Measurements from ENCODE around the gene MRM1.

Gene MRM1, protein sequence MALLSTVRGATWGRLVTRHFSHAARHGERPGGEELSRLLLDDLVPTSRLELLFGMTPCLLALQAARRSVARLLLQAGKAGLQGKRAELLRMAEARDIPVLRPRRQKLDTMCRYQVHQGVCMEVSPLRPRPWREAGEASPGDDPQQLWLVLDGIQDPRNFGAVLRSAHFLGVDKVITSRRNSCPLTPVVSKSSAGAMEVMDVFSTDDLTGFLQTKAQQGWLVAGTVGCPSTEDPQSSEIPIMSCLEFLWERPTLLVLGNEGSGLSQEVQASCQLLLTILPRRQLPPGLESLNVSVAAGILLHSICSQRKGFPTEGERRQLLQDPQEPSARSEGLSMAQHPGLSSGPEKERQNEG

DNA sequence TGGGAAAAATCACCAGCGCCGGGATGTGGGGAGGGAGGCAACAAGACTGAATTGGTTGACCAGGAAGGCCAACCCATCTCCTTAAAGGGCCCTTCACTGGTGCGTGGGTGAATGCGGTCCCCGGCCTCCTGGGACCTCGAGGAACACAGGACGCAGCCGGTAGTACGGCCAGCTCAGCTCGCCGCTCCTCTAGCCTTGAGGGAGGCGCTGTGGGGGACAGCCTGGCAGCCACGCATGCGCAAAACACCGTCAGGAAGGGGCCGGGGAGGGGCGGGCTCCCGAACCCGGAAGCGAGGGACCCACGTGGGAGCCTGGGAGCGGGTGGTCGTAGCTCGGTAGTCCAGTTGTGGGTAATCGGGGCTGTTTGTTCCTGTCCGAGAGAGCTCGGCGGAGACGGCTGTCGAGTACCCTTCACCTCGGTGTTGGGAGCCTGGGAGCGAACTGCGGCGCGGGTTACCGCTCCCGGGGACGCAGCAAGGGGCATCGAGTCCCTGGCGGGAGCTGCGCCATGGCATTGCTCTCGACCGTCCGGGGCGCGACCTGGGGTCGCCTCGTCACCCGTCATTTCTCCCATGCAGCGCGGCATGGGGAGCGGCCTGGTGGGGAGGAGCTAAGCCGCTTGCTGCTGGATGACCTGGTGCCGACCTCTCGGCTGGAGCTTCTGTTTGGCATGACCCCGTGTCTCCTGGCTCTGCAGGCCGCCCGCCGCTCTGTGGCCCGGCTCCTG lies at the start of gene MRM1:
Gene MRM1, plus strand, starts transcription at position 281 of the 727 bp plus-strand sequence. Its CDS starts 228 bp downstream, at position 509.
- peak within 1 kb of the TSS; percentile 93 for H3K4me3 ChIP-seq (ENCODE audit: low read depth, low read length)
- TF ChIP-seq, protein P1, sequence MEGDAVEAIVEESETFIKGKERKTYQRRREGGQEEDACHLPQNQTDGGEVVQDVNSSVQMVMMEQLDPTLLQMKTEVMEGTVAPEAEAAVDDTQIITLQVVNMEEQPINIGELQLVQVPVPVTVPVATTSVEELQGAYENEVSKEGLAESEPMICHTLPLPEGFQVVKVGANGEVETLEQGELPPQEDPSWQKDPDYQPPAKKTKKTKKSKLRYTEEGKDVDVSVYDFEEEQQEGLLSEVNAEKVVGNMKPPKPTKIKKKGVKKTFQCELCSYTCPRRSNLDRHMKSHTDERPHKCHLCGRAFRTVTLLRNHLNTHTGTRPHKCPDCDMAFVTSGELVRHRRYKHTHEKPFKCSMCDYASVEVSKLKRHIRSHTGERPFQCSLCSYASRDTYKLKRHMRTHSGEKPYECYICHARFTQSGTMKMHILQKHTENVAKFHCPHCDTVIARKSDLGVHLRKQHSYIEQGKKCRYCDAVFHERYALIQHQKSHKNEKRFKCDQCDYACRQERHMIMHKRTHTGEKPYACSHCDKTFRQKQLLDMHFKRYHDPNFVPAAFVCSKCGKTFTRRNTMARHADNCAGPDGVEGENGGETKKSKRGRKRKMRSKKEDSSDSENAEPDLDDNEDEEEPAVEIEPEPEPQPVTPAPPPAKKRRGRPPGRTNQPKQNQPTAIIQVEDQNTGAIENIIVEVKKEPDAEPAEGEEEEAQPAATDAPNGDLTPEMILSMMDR (IDR thresholded peaks at IDR 0.05; ENCODE audit: low read depth, low read length, missing control alignments), result peak; percentile 5
- peak; percentile 81 for DNase-seq (ENCODE audit: low read depth)

DNA sequence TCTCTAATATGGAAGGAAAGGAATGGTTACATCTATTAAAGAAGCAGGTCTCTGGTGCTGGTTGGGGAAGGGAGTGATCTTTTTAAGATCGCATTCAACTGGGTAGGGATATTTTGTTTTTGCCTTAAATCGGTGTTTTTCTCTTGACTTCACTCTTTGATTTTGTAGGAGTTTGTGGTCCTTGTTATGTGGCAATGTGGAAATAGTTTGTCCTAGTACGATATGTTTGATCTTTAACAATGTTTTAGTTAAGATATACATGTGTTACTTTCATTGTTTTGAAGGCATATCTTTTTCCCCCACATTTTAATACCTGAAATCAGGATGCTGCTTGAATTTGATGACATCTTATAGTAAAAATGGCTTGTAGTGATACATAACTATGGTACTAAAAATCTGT lies 47.9 kb upstream of the MRM1 start:
- no peak overlapping the region for H3K4me3 ChIP-seq (ENCODE audit: low read depth, low read length)
- TF ChIP-seq, protein P1 (IDR thresholded peaks at IDR 0.05; ENCODE audit: low read depth, low read length, missing control alignments), result no peak
- no peak for DNase-seq (ENCODE audit: low read depth)

DNA sequence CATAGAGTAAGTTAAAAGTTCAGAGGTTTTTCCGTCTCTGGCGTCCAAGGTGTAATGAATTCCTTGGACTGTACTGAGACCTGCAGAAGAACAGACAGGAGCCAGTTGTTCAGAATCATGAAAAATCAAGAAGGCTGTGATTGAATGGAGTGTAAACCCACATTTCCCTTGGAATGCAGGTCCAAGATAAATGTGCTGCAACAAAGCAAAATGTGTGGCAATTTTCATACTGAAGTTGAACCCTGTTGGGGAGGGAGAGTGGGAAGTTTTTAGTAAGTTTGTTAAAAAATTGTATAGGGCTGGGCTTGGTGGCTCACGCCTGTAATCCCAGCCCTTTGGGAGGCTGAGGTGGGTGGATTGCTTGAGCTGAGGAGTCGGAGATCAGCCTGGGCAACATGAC lies 35.3 kb upstream of the MRM1 start:
- H3K4me3 ChIP-seq (ENCODE audit: low read depth, low read length), result no peak overlapping the region
- no peak for DNase-seq (ENCODE audit: low read depth)
- TF ChIP-seq, protein P1 (IDR thresholded peaks at IDR 0.05; ENCODE audit: low read depth, low read length, missing control alignments), result no peak

DNA sequence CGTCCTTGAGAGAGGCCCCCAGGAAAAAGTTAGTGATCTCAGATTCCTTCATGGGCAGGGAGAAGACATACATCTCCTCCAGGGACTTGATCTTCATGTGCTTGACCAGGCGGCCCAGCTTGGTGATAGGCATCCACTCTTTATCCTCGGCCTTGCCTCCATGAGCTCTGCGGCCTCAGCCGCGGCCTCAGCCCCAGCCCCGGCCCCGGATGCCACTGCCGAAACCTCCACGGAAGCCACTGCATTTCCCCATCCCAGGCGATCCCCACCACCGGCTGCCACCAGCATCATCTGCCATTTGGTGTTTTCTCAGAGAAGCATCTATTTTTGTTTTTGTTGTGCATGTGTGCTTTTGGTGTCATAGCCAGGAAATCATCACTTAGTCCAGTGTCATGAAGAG lies 26.4 kb upstream of the MRM1 start:
- no peak overlapping the region for H3K4me3 ChIP-seq (ENCODE audit: low read depth, low read length)
- DNase-seq (ENCODE audit: low read depth), result no peak
- TF ChIP-seq, protein P1 (IDR thresholded peaks at IDR 0.05; ENCODE audit: low read depth, low read length, missing control alignments), result no peak

DNA sequence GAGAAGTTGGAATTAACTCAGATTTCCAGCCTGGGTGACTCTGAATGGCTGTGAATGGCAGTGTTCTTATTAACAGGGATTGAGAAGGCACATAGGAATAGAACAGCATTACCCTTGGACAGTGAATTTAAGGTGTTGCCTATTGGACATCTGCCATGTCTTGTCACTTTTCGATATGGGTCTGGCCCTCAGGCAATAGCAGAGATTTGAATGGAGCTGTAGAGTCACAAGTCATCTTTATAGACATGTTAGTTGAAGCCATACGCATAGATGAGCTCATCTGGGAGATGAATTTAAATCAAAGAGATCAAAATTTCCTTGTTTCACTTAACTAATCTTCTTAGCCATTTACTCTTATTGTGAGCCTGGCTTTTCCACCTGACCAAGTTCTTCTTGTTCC lies 24.6 kb upstream of the MRM1 start:
- no peak for DNase-seq (ENCODE audit: low read depth)
- no peak overlapping the region for H3K4me3 ChIP-seq (ENCODE audit: low read depth, low read length)
- TF ChIP-seq, protein P1 (IDR thresholded peaks at IDR 0.05; ENCODE audit: low read depth, low read length, missing control alignments), result no peak

DNA sequence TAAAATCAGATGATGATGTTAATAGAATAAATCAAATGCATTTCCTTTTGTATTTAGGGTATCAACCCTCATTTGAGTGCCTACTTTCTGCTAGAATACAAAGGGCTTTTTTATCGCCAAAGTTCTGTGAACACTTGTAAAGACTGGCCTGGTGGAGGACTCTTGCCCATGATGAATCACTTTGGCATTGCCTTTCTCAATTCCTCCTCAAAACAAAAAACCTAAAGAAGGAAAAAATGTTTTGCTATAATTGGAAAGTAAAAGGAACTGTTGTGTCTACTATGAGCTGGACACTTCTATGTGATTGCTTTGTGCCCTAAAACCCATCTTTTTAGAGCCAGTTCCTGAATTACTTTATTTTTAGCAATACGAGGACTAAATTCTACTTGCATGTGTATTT lies 22.7 kb upstream of the MRM1 start:
- DNase-seq (ENCODE audit: low read depth), result no peak
- TF ChIP-seq, protein P1 (IDR thresholded peaks at IDR 0.05; ENCODE audit: low read depth, low read length, missing control alignments), result no peak

More for the DNA sequence above, 22.7 kb upstream of the MRM1 start:
- H3K4me3 ChIP-seq (ENCODE audit: low read depth, low read length), result no peak overlapping the region

All from GM12864 (cell line).